GM12878 (cell line): Measurements from ENCODE around the gene OSBPL2. TPM values are rescaled to one million over a fixed set of nuclear protein-coding genes. Genes with fewer than 3 reads are reported as not detected.

Experiments used
- ATAC-seq: fragments of 200-7000 bp; cut with Tn5 transposase; 3 replicates; pipeline ENCODE4 v1.9.1; 2020; ENCODE audit warnings: mild to moderate bottlenecking, moderate library complexity
- BruUV-seq: library from RNA; stranded (reverse); fragments of 400-500 nt; replicated peaks from 2 replicates; lab custom pipeline; 2021; lab: Mats Ljungman, UMichigan
- CTCF ChIA-PET: fragments of 300-600 bp; sonication (Branson Sonifier 250); formaldehyde crosslinking; extraction: SDS; loops from one replicate; lab custom pipeline; 2021; ENCODE audit warnings: inconsistent platforms; lab: Yijun Ruan, JAX
- POLR2A ChIA-PET: fragments of 350-600 bp; formaldehyde crosslinking; extraction: SDS; loops from one replicate; lab custom pipeline; 2021; ENCODE audit warnings: inconsistent platforms; lab: Charles Lee
- RAD21 ChIA-PET: fragments of 300-600 bp; sonication (Branson Sonifier 250); formaldehyde crosslinking; loops from one replicate; lab custom pipeline; 2023; ENCODE audit warnings: antibody characterized with exemption; ENCODE audit not compliant: unreplicated experiment; lab: Charles Lee
- SMC1A ChIA-PET: fragments of 300-600 bp; sonication (Branson Sonifier 250); formaldehyde crosslinking; loops from one replicate; lab custom pipeline; 2023; ENCODE audit not compliant: unreplicated experiment, uncharacterized antibody; lab: Charles Lee
- DNase-seq: peaks from one replicate; pipeline ENCODE4 v3.0.0-alpha.2; 2011; ENCODE audit warnings: low read depth, low spot score
- FAIRE-seq: peaks from 3 replicates; lab custom pipeline; 2011; peaks lifted over from hg19 to GRCh38; lab: Jason Lieb, UNC
- H2AFZ ChIP-seq: 2 replicates; pipeline ENCODE4 v1.6.0; 2011; ENCODE audit warnings: low read depth, low read length, control low read depth; ENCODE audit not compliant: control insufficient read depth
- H3K27ac ChIP-seq: 2 replicates; pipeline ENCODE4 v1.5.1; 2011; ENCODE audit warnings: control low read depth; ENCODE audit not compliant: control insufficient read depth, insufficient read depth
- H3K27me3 ChIP-seq, 2 experiments: replicated peaks in 1 of 2; 2 replicates each; pipeline versions ENCODE4 v1.6.0 to v1.6.1; 2011; ENCODE audit warnings: low read length in 1 of 2; ENCODE audit not compliant: control insufficient read depth in 2 of 2, insufficient read depth in 2 of 2
- H3K36me3 ChIP-seq, 2 experiments: 2 replicates each; pipeline ENCODE4 v1.5.1; 2011; ENCODE audit warnings: low read length in 1 of 2; ENCODE audit not compliant: control insufficient read depth in 2 of 2, insufficient read depth in 2 of 2
- H3K4me1 ChIP-seq: 2 replicates; pipeline ENCODE4 v1.6.1; 2011; ENCODE audit warnings: mild to moderate bottlenecking, low read length, moderate library complexity, mixed read lengths; ENCODE audit not compliant: control insufficient read depth, insufficient read depth
- H3K4me2 ChIP-seq: 2 replicates; pipeline ENCODE4 v1.6.0; 2011; ENCODE audit warnings: control low read depth; ENCODE audit not compliant: control insufficient read depth, insufficient read depth
- H3K4me3 ChIP-seq: fragments of 200-600 bp; sonication (generic); 2 replicates; pipeline ENCODE4 v1.5.1; 2016
- H3K79me2 ChIP-seq: 2 replicates; pipeline ENCODE4 v1.6.0; 2011; ENCODE audit warnings: low read length; ENCODE audit not compliant: control insufficient read depth, insufficient read depth
- H3K9ac ChIP-seq: 2 replicates; pipeline ENCODE4 v1.8.0; 2011; ENCODE audit warnings: low read length, control low read depth, mixed read lengths; ENCODE audit not compliant: control insufficient read depth, insufficient read depth
- H3K9me3 ChIP-seq: replicated peaks from 3 replicates; pipeline ENCODE4 v1.5.1; 2011; ENCODE audit warnings: mild to moderate bottlenecking, low read length; ENCODE audit not compliant: control insufficient read depth, insufficient read depth
- H4K20me1 ChIP-seq: 2 replicates; pipeline ENCODE4 v1.6.0; 2011; ENCODE audit not compliant: control insufficient read depth, insufficient read depth
- CREM ChIP-seq: IDR thresholded peaks from 2 replicates; pipeline ENCODE4 v1.6.1; 2014; ENCODE audit warnings: antibody characterized with exemption, low read depth
- ESRRA ChIP-seq: IDR thresholded peaks from 2 replicates; pipeline ENCODE4 v1.6.1; 2012; ENCODE audit warnings: mild to moderate bottlenecking, low read length, improper control_type of control experiment
- FOXK2 ChIP-seq: fragments of 450-650 bp; IDR thresholded peaks from 2 replicates; pipeline ENCODE4 v1.6.1; 2017; ENCODE audit warnings: mild to moderate bottlenecking, moderate library complexity
- HDGF ChIP-seq: fragments of 450-650 bp; IDR thresholded peaks from 2 replicates; pipeline ENCODE4 v1.6.1; 2016; ENCODE audit warnings: antibody characterized with exemption
- IKZF1 ChIP-seq: fragments of 450-650 bp; conservative IDR thresholded peaks from 2 replicates; pipeline ENCODE4 v1.6.1; 2017; ENCODE audit warnings: antibody characterized with exemption, mild to moderate bottlenecking
- IRF5 ChIP-seq: fragments of 450-650 bp; IDR thresholded peaks from 2 replicates; pipeline ENCODE4 v1.6.1; 2017; ENCODE audit warnings: borderline replicate concordance
- MXI1 ChIP-seq: fragments of 150-350 bp; IDR thresholded peaks from 2 replicates; pipeline ENCODE4 v1.6.1; 2011; ENCODE audit warnings: low read depth, mild to moderate bottlenecking, inconsistent platforms, low read length, improper control_type of control experiment
- PAX8 ChIP-seq: fragments of 450-650 bp; IDR thresholded peaks from 2 replicates; pipeline ENCODE4 v1.6.1; 2017; ENCODE audit warnings: mild to moderate bottlenecking, moderate library complexity
- RELA ChIP-seq: fragments of 450-650 bp; IDR thresholded peaks from 2 replicates; pipeline ENCODE4 v1.8.0; 2014; ENCODE audit warnings: borderline replicate concordance; ENCODE audit not compliant: partially characterized antibody
- SMARCA5 ChIP-seq: fragments of 450-650 bp; IDR thresholded peaks from 2 replicates; pipeline ENCODE4 v1.6.1; 2017; ENCODE audit warnings: mild to moderate bottlenecking
- SREBF1 ChIP-seq: IDR thresholded peaks from 2 replicates; pipeline ENCODE4 v1.6.1; 2012; ENCODE audit warnings: mild to moderate bottlenecking, low read length
- STAT1 ChIP-seq: fragments of 450-650 bp; conservative IDR thresholded peaks from 2 replicates; pipeline ENCODE4 v1.6.1; 2014; ENCODE audit warnings: antibody characterized with exemption, mild to moderate bottlenecking
- ZBTB4 ChIP-seq: fragments of 450-650 bp; formaldehyde crosslinking; IDR thresholded peaks from 2 replicates; pipeline ENCODE4 v1.4.0; 2022; ENCODE audit warnings: mild to moderate bottlenecking, moderate library complexity
- ZSCAN29 ChIP-seq: fragments of 450-650 bp; IDR thresholded peaks from 2 replicates; pipeline ENCODE4 v1.6.1; 2017; ENCODE audit warnings: mild to moderate bottlenecking, moderate library complexity
- WGBS: methylation state at CpG from one replicate; pipeline ENCODE4 v1.1.6; 2016; ENCODE audit warnings: low lambda C conversion rate; ENCODE audit not compliant: insufficient replicate concordance, insufficient coverage; ENCODE audit errors: missing lambda C conversion rate; 5-methylcytosine and 5-hydroxymethylcytosine counted together
- in situ Hi-C: fragments of 300-500 bp; cut with MboI; formaldehyde crosslinking; loops from 9 replicates; pipeline ENCODE4 v1.14.3; 2018; ENCODE audit warnings: mixed read lengths
- intact Hi-C: fragments of 100-400 bp; cut with micrococcal nuclease; formaldehyde crosslinking; loops from one replicate; pipeline ENCODE4 v1.14.2; 2022; ENCODE audit not compliant: unreplicated experiment
- polyA plus RNA-seq, 11 experiments: library from polyadenylated mRNA; depleted of rRNA in 4 of 11; unstranded in 6 of 11; stranded (reverse) in 5 of 11; fragments of >200 nt; fragmentation: Nextera tagmentation in 4 of 11; fragmentation: Illumina TruSeq in 1 of 11; extraction: Ambion mirVana in 4 of 11; extraction: Trizol in 1 of 11; gene quantifications; 1 replicate in 1 of 11; 2 replicates in 10 of 11; pipeline versions ENCODE4 v1.2.1 to v1.2.3, GENCODE V29; 2011 to 2016; ENCODE audit warnings: inconsistent platforms in 2 of 11, missing spikeins in 2 of 11, low read depth in 1 of 11
- total RNA-seq, 4 experiments: library from RNA; depleted of rRNA in 3 of 4; stranded (reverse); fragments of >200 nt in 3 of 4; fragmentation: Illumina TruSeq in 1 of 4; extraction: Trizol in 1 of 4; gene quantifications; 2 replicates each; pipeline versions ENCODE4 v1.2.1 to v1.2.3, GENCODE V29; 2013 to 2021

OSBPL2 gene
- total and polyA plus RNA-seq, 10 of the 15 experiments (the other 5 are each of a cell fraction or from before 2014, with no cell fraction given): 2.8 to 22.3 (median 14.7) TPM

- TF ChIP-seq CREM (no peak), ESRRA (no peak), SMARCA5 (no peak), IRF5 (no peak), ZSCAN29 (no peak), STAT1 (no peak), RELA (no peak)
- TF ChIP-seq, all 136 proteins: peak for 0
Measured at GRCh38 chr20:62327726-62328495, 89.6 kb downstream of the OSBPL2 start (continued).

GRCh38 chr20:62328684-62329388, 90.5 kb downstream of the OSBPL2 start:
- DNase-seq (no peak), FAIRE-seq (no peak), ATAC-seq (no peak)
- Histone ChIP-seq H3K79me2 (no peaks in the 10 kb centered on the region), H3K4me2 (no peak overlapping the region), H4K20me1 (no peaks in the 10 kb centered on the region), H3K9me3 (no peaks in the 10 kb centered on the region), H3K4me3 (no peak overlapping the region), H3K27ac (no peak overlapping the region), H3K4me1 (no peaks in the 10 kb centered on the region), H2AFZ (no peak overlapping the region), H3K36me3 (no peaks in the 10 kb centered on the region), H3K27me3 (no peaks in the 10 kb centered on the region), H3K9ac (no peak overlapping the region)
- RAD21 ChIA-PET: no interaction called here
- intact Hi-C loops (no loop called here), in situ Hi-C loops (no loop called here)
- no peak for TF ChIP-seq MXI1
- TF ChIP-seq ZBTB4: no peak
- TF ChIP-seq FOXK2: no peak
- no peak for TF ChIP-seq HDGF
- no peak for TF ChIP-seq SREBF1
- no peak for TF ChIP-seq IKZF1
- TF ChIP-seq PAX8: no peak
- POLR2A ChIA-PET: no interaction called here
- CTCF ChIA-PET: interaction anchor here (1.2 kb wide), 1 partner anchor 27 kb away, joined by 3 read pairs; the partner anchor contains the start of gene ADRM1
- WGBS: 76% methylated on average over 25 of the region's 26 CpGs
- no TSS peak for BruUV-seq
- SMC1A ChIA-PET: no interaction called here
